ENCODE data around the gene CCL11.
"Not testable (repeated sequence)": the region's sequence is repeated elsewhere in the genome, so short reads cannot be mapped to it uniquely, and the experiment has no call there.

Gene CCL11

GRCh38 chr17:34307110-34307509 lies 21.6 kb downstream of the CCL11 start:
- Histone ChIP-seq H3K9me3 (ENCODE audit: control insufficient read depth, insufficient read depth, low read depth, low read length) (no peaks in the 10 kb centered on the region), H3K27me3 (ENCODE audit: control insufficient read depth, insufficient read depth, low read length) (no peaks in the 10 kb centered on the region), H3K9ac (ENCODE audit: low read length) (no peak overlapping the region), H3K36me3 (ENCODE audit: control insufficient read depth, insufficient read depth, low read length) (no peaks in the 10 kb centered on the region), H3K4me3 (ENCODE audit: low read depth, low read length) (no peak overlapping the region), H3K4me1 (ENCODE audit: control insufficient read depth, insufficient read depth, low read length) (no peaks in the 10 kb centered on the region), H3K27ac (ENCODE audit: low read depth, low read length) (no peak overlapping the region)

GRCh38 chr17:34308371-34308770 lies 22.8 kb downstream of the CCL11 start:
- no peaks in the 10 kb centered on the region for H3K36me3 ChIP-seq (ENCODE audit: control insufficient read depth, insufficient read depth, low read length)
- no peaks in the 10 kb centered on the region for H3K4me1 ChIP-seq (ENCODE audit: control insufficient read depth, insufficient read depth, low read length)

DNA sequence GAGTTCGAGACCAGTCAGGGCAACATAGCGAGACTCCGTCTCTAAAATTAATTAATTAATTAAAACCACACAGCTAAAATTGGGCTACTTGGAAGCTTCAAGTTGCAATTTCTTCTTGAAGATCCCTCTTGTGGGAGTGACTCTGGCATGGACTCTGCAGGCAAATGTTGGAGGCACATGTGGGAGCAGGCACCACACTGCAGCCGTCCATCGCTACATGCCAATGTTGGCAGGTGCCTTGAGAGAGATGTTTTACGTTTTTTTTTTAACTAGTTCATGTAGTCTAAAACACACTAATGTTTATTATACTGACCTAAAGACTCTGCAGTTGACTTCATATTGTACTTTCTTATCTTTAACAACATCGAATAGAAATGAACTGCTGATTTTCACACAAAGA lies 25.7 kb downstream of the CCL11 start:
- Histone ChIP-seq H3K9me3 (ENCODE audit: control insufficient read depth, insufficient read depth, low read depth, low read length) (no peaks in the 10 kb centered on the region), H3K36me3 (ENCODE audit: control insufficient read depth, insufficient read depth, low read length) (no peaks in the 10 kb centered on the region), H3K9ac (ENCODE audit: low read length) (no peak overlapping the region), H3K27me3 (ENCODE audit: control insufficient read depth, insufficient read depth, low read length) (peaks cover 3% of the 10 kb centered on the region), H3K4me1 (ENCODE audit: control insufficient read depth, insufficient read depth, low read length) (no peaks in the 10 kb centered on the region), H3K4me3 (ENCODE audit: low read depth, low read length) (no peak overlapping the region), H3K27ac (ENCODE audit: low read depth, low read length) (no peak overlapping the region)

More at GRCh38 chr17:34308371-34308770, 22.8 kb downstream of the CCL11 start:
- H3K9me3 ChIP-seq (ENCODE audit: control insufficient read depth, insufficient read depth, low read depth, low read length) = no peaks in the 10 kb centered on the region
- H3K4me3 ChIP-seq (ENCODE audit: low read depth, low read length) = no peak overlapping the region
- no peaks in the 10 kb centered on the region for H3K27me3 ChIP-seq (ENCODE audit: control insufficient read depth, insufficient read depth, low read length)
- no peak overlapping the region for H3K9ac ChIP-seq (ENCODE audit: low read length)
- no peak overlapping the region for H3K27ac ChIP-seq (ENCODE audit: low read depth, low read length)

- Histone ChIP-seq H3K36me3 (ENCODE audit: control insufficient read depth, insufficient read depth, low read length) (no peaks in the 10 kb centered on the region), H3K27ac (ENCODE audit: low read depth, low read length) (no peak overlapping the region), H3K9ac (ENCODE audit: low read length) (no peak overlapping the region), H3K9me3 (ENCODE audit: control insufficient read depth, insufficient read depth, low read depth, low read length) (no peaks in the 10 kb centered on the region), H3K27me3 (ENCODE audit: control insufficient read depth, insufficient read depth, low read length) (peaks cover 3% of the 10 kb centered on the region), H3K4me1 (ENCODE audit: control insufficient read depth, insufficient read depth, low read length) (no peaks in the 10 kb centered on the region), H3K4me3 (ENCODE audit: low read depth, low read length) (no peak overlapping the region)
Observed at GRCh38 chr17:34312080-34312479, 26.5 kb downstream of the CCL11 start.

GRCh38 chr17:34313164-34313563 lies 27.6 kb downstream of the CCL11 start:
- no peak overlapping the region for H3K27ac ChIP-seq (ENCODE audit: low read depth, low read length)
- H3K27me3 ChIP-seq (ENCODE audit: control insufficient read depth, insufficient read depth, low read length) = peaks cover 3% of the 10 kb centered on the region
- H3K36me3 ChIP-seq (ENCODE audit: control insufficient read depth, insufficient read depth, low read length) = no peaks in the 10 kb centered on the region
- no peaks in the 10 kb centered on the region for H3K9me3 ChIP-seq (ENCODE audit: control insufficient read depth, insufficient read depth, low read depth, low read length)
- H3K9ac ChIP-seq (ENCODE audit: low read length) = no peak overlapping the region
- no peaks in the 10 kb centered on the region for H3K4me1 ChIP-seq (ENCODE audit: control insufficient read depth, insufficient read depth, low read length)
- no peak overlapping the region for H3K4me3 ChIP-seq (ENCODE audit: low read depth, low read length)

GRCh38 chr17:34314279-34314678 lies 28.7 kb downstream of the CCL11 start:
- Histone ChIP-seq H3K27ac (ENCODE audit: low read depth, low read length) (no peak overlapping the region), H3K27me3 (ENCODE audit: control insufficient read depth, insufficient read depth, low read length) (peaks cover 3% of the 10 kb centered on the region), H3K4me3 (ENCODE audit: low read depth, low read length) (no peak overlapping the region), H3K9ac (ENCODE audit: low read length) (no peak overlapping the region), H3K4me1 (ENCODE audit: control insufficient read depth, insufficient read depth, low read length) (no peaks in the 10 kb centered on the region), H3K36me3 (ENCODE audit: control insufficient read depth, insufficient read depth, low read length) (no peaks in the 10 kb centered on the region), H3K9me3 (ENCODE audit: control insufficient read depth, insufficient read depth, low read depth, low read length) (no peaks in the 10 kb centered on the region)

DNA sequence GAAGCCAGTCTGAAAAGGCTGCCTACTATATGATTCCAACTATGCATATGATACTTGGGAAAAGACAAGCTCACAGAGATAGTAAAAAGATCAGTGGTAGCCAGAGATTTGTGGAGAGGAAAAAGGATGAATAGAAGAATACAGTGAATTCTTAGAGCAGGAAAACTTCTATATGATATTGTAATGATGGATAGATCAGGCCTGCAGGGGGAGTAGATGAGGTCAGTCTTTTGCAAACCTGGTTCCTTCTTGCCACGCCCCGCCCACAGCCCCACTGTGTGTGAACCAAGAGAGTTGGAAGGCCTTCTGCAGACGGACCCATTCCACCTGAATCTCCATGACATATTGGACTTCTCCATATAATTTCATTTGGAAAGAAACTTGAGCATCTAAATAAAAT lies 32.9 kb downstream of the CCL11 start:
- no peaks in the 10 kb centered on the region for H3K4me1 ChIP-seq (ENCODE audit: control insufficient read depth, insufficient read depth, low read length)
- peaks cover 6% of the 10 kb centered on the region for H3K27me3 ChIP-seq (ENCODE audit: control insufficient read depth, insufficient read depth, low read length)
- H3K9me3 ChIP-seq (ENCODE audit: control insufficient read depth, insufficient read depth, low read depth, low read length) = no peaks in the 10 kb centered on the region
- no peak overlapping the region for H3K9ac ChIP-seq (ENCODE audit: low read length)
- no peak overlapping the region for H3K27ac ChIP-seq (ENCODE audit: low read depth, low read length)
- H3K4me3 ChIP-seq (ENCODE audit: low read depth, low read length) = no peak overlapping the region
- H3K36me3 ChIP-seq (ENCODE audit: control insufficient read depth, insufficient read depth, low read length) = no peaks in the 10 kb centered on the region

DNA sequence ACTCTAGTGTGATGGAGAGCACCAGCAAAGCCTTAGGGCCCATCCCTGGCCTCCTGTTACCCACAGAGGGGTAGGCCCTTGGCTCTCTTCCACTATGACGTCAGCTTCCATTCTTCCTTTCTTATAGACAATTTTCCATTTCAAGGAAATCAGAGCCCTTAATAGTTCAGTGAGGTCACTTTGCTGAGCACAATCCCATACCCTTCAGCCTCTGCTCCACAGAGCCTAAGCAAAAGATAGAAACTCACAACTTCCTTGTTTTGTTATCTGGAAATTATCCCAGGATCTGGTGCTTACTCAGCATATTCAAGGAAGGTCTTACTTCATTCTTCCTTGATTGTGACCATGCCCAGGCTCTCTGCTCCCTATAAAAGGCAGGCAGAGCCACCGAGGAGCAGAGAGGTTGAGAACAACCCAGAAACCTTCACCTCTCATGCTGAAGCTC lies 33.5 kb downstream of the CCL11 start, which contains the start of gene CCL8:
Gene CCL8 (plus strand): TSS at position 397 of the 445 bp plus-strand sequence. CDS start 67 bp downstream, outside the sequence.
- no peak within 1 kb of the TSS for H3K9ac ChIP-seq (ENCODE audit: low read length)
- no peaks in the 10 kb centered on the region for H3K36me3 ChIP-seq (ENCODE audit: control insufficient read depth, insufficient read depth, low read length)
- no peak within 1 kb of the TSS for H3K27ac ChIP-seq (ENCODE audit: low read depth, low read length)
- no peaks in the 10 kb centered on the region for H3K9me3 ChIP-seq (ENCODE audit: control insufficient read depth, insufficient read depth, low read depth, low read length)
- peaks cover 6% of the 10 kb centered on the region for H3K27me3 ChIP-seq (ENCODE audit: control insufficient read depth, insufficient read depth, low read length)
- no peak within 1 kb of the TSS for H3K4me3 ChIP-seq (ENCODE audit: low read depth, low read length)
- no peaks in the 10 kb centered on the region for H3K4me1 ChIP-seq (ENCODE audit: control insufficient read depth, insufficient read depth, low read length)

GRCh38 chr17:34321964-34322363 lies 36.4 kb downstream of the CCL11 start:
- Histone ChIP-seq H3K4me1 (ENCODE audit: control insufficient read depth, insufficient read depth, low read length) (no peaks in the 10 kb centered on the region), H3K4me3 (ENCODE audit: low read depth, low read length) (no peak overlapping the region), H3K9ac (ENCODE audit: low read length) (no peak overlapping the region), H3K27me3 (ENCODE audit: control insufficient read depth, insufficient read depth, low read length) (peaks cover 3% of the 10 kb centered on the region), H3K9me3 (ENCODE audit: control insufficient read depth, insufficient read depth, low read depth, low read length) (no peaks in the 10 kb centered on the region), H3K27ac (ENCODE audit: low read depth, low read length) (no peak overlapping the region), H3K36me3 (ENCODE audit: control insufficient read depth, insufficient read depth, low read length) (no peaks in the 10 kb centered on the region)

- not testable (repeated sequence) for H3K9ac ChIP-seq (ENCODE audit: low read length); H3K4me3 ChIP-seq (ENCODE audit: low read depth, low read length); H3K27ac ChIP-seq (ENCODE audit: low read depth, low read length); H3K27me3 ChIP-seq (ENCODE audit: control insufficient read depth, insufficient read depth, low read length); H3K9me3 ChIP-seq (ENCODE audit: control insufficient read depth, insufficient read depth, low read depth, low read length); H3K4me1 ChIP-seq (ENCODE audit: control insufficient read depth, insufficient read depth, low read length); H3K36me3 ChIP-seq (ENCODE audit: control insufficient read depth, insufficient read depth, low read length)
Observed at GRCh38 chr17:34327580-34327979, 42.0 kb downstream of the CCL11 start.

- Histone ChIP-seq H3K4me1 (ENCODE audit: control insufficient read depth, insufficient read depth, low read length) (no peaks in the 10 kb centered on the region), H3K9me3 (ENCODE audit: control insufficient read depth, insufficient read depth, low read depth, low read length) (no peaks in the 10 kb centered on the region), H3K4me3 (ENCODE audit: low read depth, low read length) (no peak overlapping the region), H3K36me3 (ENCODE audit: control insufficient read depth, insufficient read depth, low read length) (no peaks in the 10 kb centered on the region), H3K27ac (ENCODE audit: low read depth, low read length) (no peak overlapping the region), H3K27me3 (ENCODE audit: control insufficient read depth, insufficient read depth, low read length) (no peaks in the 10 kb centered on the region), H3K9ac (ENCODE audit: low read length) (no peak overlapping the region)
Observed at GRCh38 chr17:34337701-34338100, 52.2 kb downstream of the CCL11 start.
